D341Med (cell line): ENCODE measurements around the gene TPM4.
"Not testable (repeated sequence)": the region's sequence is repeated elsewhere in the genome, so short reads cannot be mapped to it uniquely, and the experiment has no call there.

ENCODE experiments used
- DNase-seq: peaks from one replicate; pipeline ENCODE4 v3.0.0; 2012; ENCODE audit warnings: low spot score

TPM4 gene

GRCh38 chr19:16073988-16074387 is 2.3 kb upstream of the TPM4 start:
- DNase-seq = no peak

GRCh38 chr19:16074488-16075365 is 1.6 kb upstream of the TPM4 start:
- no peak for DNase-seq

- no peak for DNase-seq
These were observed 703 bp upstream of the TPM4 start for GRCh38 chr19:16075430-16076153.

GRCh38 chr19:16076958-16077611 is 790 bp downstream of the TPM4 start:
- peak; percentile 73 for DNase-seq

- DNase-seq = no peak
These were observed 1.9 kb downstream of the TPM4 start for GRCh38 chr19:16077984-16078758.

- DNase-seq = peak; percentile 50
These were observed 2.7 kb downstream of the TPM4 start for GRCh38 chr19:16078759-16079707.

GRCh38 chr19:16084067-16084685 is 7.9 kb downstream of the TPM4 start:
- no peak for DNase-seq

GRCh38 chr19:16085115-16085514 is 8.8 kb downstream of the TPM4 start:
- no peak for DNase-seq

- not testable (repeated sequence) for DNase-seq
These were observed 11.1 kb downstream of the TPM4 start for GRCh38 chr19:16087404-16087803.

GRCh38 chr19:16087940-16088339 is 11.6 kb downstream of the TPM4 start:
- DNase-seq = no peak

GRCh38 chr19:16088351-16089009 is 12.2 kb downstream of the TPM4 start:
- no peak for DNase-seq

- DNase-seq = no peak
These were observed 12.9 kb downstream of the TPM4 start for GRCh38 chr19:16089010-16089846.

GRCh38 chr19:16091546-16092475 is 15.5 kb downstream of the TPM4 start:
- DNase-seq = no peak

- no peak for DNase-seq
These were observed 18.2 kb downstream of the TPM4 start for GRCh38 chr19:16094360-16095070.

- DNase-seq = no peak
These were observed 18.8 kb downstream of the TPM4 start for GRCh38 chr19:16095071-16095571.

- DNase-seq = peak; percentile 77
These were observed 20.1 kb downstream of the TPM4 start for GRCh38 chr19:16096280-16096855.

GRCh38 chr19:16098416-16098768 is 22.1 kb downstream of the TPM4 start:
- no peak for DNase-seq
